SK-N-SH (cell line): ENCODE measurements around the gene RPL11.

Experiments used
- CTCF ChIP-seq: fragments of 200-600 bp; sonication (generic); IDR thresholded peaks from 2 replicates; pipeline ENCODE4 v1.6.1; 2017; ENCODE audit warnings: antibody characterized with exemption, mild to moderate bottlenecking, moderate library complexity
- EP300 ChIP-seq, 2 experiments: IDR thresholded peaks; 2 replicates each; pipeline versions ENCODE4 v1.4.0 to v1.6.1; 2012; ENCODE audit warnings: borderline replicate concordance in 1 of 2, low read depth in 1 of 2, low read length in 1 of 2
- GABPA ChIP-seq: IDR thresholded peaks from 2 replicates; pipeline ENCODE4 v1.4.0; 2012; ENCODE audit warnings: low read depth, mild to moderate bottlenecking
- MAX ChIP-seq: IDR thresholded peaks from 2 replicates; pipeline ENCODE4 v1.4.0; 2012; ENCODE audit warnings: low read depth
- RAD21 ChIP-seq: IDR thresholded peaks from 2 replicates; pipeline ENCODE4 v1.6.1; 2012; ENCODE audit warnings: mild to moderate bottlenecking, low read length
- REST ChIP-seq: IDR thresholded peaks from 2 replicates; pipeline ENCODE4 v1.6.1; 2012; ENCODE audit warnings: mild to moderate bottlenecking, low read depth, low read length, moderate library complexity
- RFX5 ChIP-seq: IDR thresholded peaks from 2 replicates; pipeline ENCODE4 v1.6.1; 2012; ENCODE audit warnings: mild to moderate bottlenecking, improper control_type of control experiment, low read length
- YY1 ChIP-seq: IDR thresholded peaks from 2 replicates; pipeline ENCODE4 v1.4.0; 2012; ENCODE audit warnings: low read depth, mild to moderate bottlenecking

- TF ChIP-seq CTCF = no peak
- no peak for TF ChIP-seq RFX5
- no peak for TF ChIP-seq YY1
- TF ChIP-seq EP300 (IDR thresholded peaks at IDR 0.05; ENCODE audit: borderline replicate concordance in 1 of 2, low read depth in 1 of 2, low read length in 1 of 2) = no peak
- TF ChIP-seq MAX = no peak
- no peak for TF ChIP-seq GABPA
- no peak for TF ChIP-seq RAD21
- no peak for TF ChIP-seq REST
Measured at GRCh38 chr1:23696335-23696989, 4.9 kb downstream of the RPL11 start.
